Measurements from ENCODE around the gene PRF1.
"Not testable (repeated sequence)": the region's sequence is repeated elsewhere in the genome, so short reads cannot be mapped to it uniquely, and the experiment has no call there.

The PRF1 gene

DNA sequence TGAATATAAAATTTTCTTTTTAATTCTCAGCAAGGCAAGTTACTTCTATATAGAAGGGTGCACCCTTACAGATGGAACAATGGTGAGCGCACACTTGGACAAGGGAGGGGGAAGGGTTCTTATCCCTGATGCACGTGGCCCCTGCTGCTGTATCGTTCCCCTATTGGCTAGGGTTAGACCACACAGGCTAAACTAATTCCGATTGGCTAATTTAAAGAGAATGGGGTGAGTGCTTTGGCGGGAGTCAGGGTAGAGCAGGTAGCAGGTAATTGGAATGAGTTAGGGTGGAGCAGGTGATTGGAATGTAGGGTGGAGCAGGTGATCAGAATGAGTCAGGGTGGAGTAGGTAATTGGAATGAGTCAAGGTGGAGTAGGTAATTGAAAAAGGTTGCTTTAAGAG is 32.0 kb upstream of the PRF1 start:
- H3K36me3 ChIP-seq (ENCODE audit: control insufficient read depth, insufficient read depth, low read length); H3K27me3 ChIP-seq (replicated peaks; ENCODE audit: control insufficient read depth, insufficient read depth, low read length, poor library complexity, severe bottlenecking); H3K9me3 ChIP-seq (ENCODE audit: control insufficient read depth, low read length); H3K4me3 ChIP-seq (ENCODE audit: insufficient read depth, low read depth, low read length, poor library complexity, severe bottlenecking); H3K4me1 ChIP-seq (ENCODE audit: control insufficient read depth, insufficient read depth, low read length, poor library complexity, severe bottlenecking); DNase-seq; H3K27ac ChIP-seq (ENCODE audit: insufficient read depth, low read length, poor library complexity, severe bottlenecking): not testable (repeated sequence)

- Histone ChIP-seq H3K27me3 (replicated peaks; ENCODE audit: control insufficient read depth, insufficient read depth, low read length, poor library complexity, severe bottlenecking) (no peaks in the 10 kb centered on the region), H3K27ac (ENCODE audit: insufficient read depth, low read length, poor library complexity, severe bottlenecking) (no peak overlapping the region), H3K4me1 (ENCODE audit: control insufficient read depth, insufficient read depth, low read length, poor library complexity, severe bottlenecking) (no peaks in the 10 kb centered on the region), H3K36me3 (ENCODE audit: control insufficient read depth, insufficient read depth, low read length) (no peaks in the 10 kb centered on the region), H3K4me3 (ENCODE audit: insufficient read depth, low read depth, low read length, poor library complexity, severe bottlenecking) (no peak overlapping the region), H3K9me3 (ENCODE audit: control insufficient read depth, low read length) (no peaks in the 10 kb centered on the region)
- no peak for DNase-seq
These were observed 31.5 kb upstream of the PRF1 start for GRCh38 chr10:70634011-70634410.

- not testable (repeated sequence) for H3K9me3 ChIP-seq (ENCODE audit: control insufficient read depth, low read length); H3K27me3 ChIP-seq (replicated peaks; ENCODE audit: control insufficient read depth, insufficient read depth, low read length, poor library complexity, severe bottlenecking); H3K36me3 ChIP-seq (ENCODE audit: control insufficient read depth, insufficient read depth, low read length); H3K4me3 ChIP-seq (ENCODE audit: insufficient read depth, low read depth, low read length, poor library complexity, severe bottlenecking); DNase-seq; H3K27ac ChIP-seq (ENCODE audit: insufficient read depth, low read length, poor library complexity, severe bottlenecking); H3K4me1 ChIP-seq (ENCODE audit: control insufficient read depth, insufficient read depth, low read length, poor library complexity, severe bottlenecking)
These were observed 29.2 kb upstream of the PRF1 start for GRCh38 chr10:70631735-70632134.

- no peaks in the 10 kb centered on the region for H3K9me3 ChIP-seq (ENCODE audit: control insufficient read depth, low read length)
- H3K27me3 ChIP-seq (replicated peaks; ENCODE audit: control insufficient read depth, insufficient read depth, low read length, poor library complexity, severe bottlenecking): no peaks in the 10 kb centered on the region
- no peak overlapping the region for H3K4me3 ChIP-seq (ENCODE audit: insufficient read depth, low read depth, low read length, poor library complexity, severe bottlenecking)
- no peaks in the 10 kb centered on the region for H3K36me3 ChIP-seq (ENCODE audit: control insufficient read depth, insufficient read depth, low read length)
- H3K4me1 ChIP-seq (ENCODE audit: control insufficient read depth, insufficient read depth, low read length, poor library complexity, severe bottlenecking): no peaks in the 10 kb centered on the region
- H3K27ac ChIP-seq (ENCODE audit: insufficient read depth, low read length, poor library complexity, severe bottlenecking): no peak overlapping the region
- no peak for DNase-seq
These were observed 26.8 kb upstream of the PRF1 start for GRCh38 chr10:70629338-70629737.

GRCh38 chr10:70626056-70626455 is 23.5 kb upstream of the PRF1 start:
- Histone ChIP-seq H3K27me3 (replicated peaks; ENCODE audit: control insufficient read depth, insufficient read depth, low read length, poor library complexity, severe bottlenecking) (no peaks in the 10 kb centered on the region), H3K4me3 (ENCODE audit: insufficient read depth, low read depth, low read length, poor library complexity, severe bottlenecking) (no peak overlapping the region), H3K4me1 (ENCODE audit: control insufficient read depth, insufficient read depth, low read length, poor library complexity, severe bottlenecking) (no peaks in the 10 kb centered on the region), H3K9me3 (ENCODE audit: control insufficient read depth, low read length) (no peaks in the 10 kb centered on the region), H3K27ac (ENCODE audit: insufficient read depth, low read length, poor library complexity, severe bottlenecking) (no peak overlapping the region), H3K36me3 (ENCODE audit: control insufficient read depth, insufficient read depth, low read length) (no peaks in the 10 kb centered on the region)
- no peak for DNase-seq

- Histone ChIP-seq H3K4me1 (ENCODE audit: control insufficient read depth, insufficient read depth, low read length, poor library complexity, severe bottlenecking) (no peaks in the 10 kb centered on the region), H3K27me3 (replicated peaks; ENCODE audit: control insufficient read depth, insufficient read depth, low read length, poor library complexity, severe bottlenecking) (no peaks in the 10 kb centered on the region), H3K27ac (ENCODE audit: insufficient read depth, low read length, poor library complexity, severe bottlenecking) (no peak overlapping the region), H3K9me3 (ENCODE audit: control insufficient read depth, low read length) (no peaks in the 10 kb centered on the region), H3K4me3 (ENCODE audit: insufficient read depth, low read depth, low read length, poor library complexity, severe bottlenecking) (no peak overlapping the region), H3K36me3 (ENCODE audit: control insufficient read depth, insufficient read depth, low read length) (no peaks in the 10 kb centered on the region)
- DNase-seq: no peak
These were observed 20.7 kb upstream of the PRF1 start for GRCh38 chr10:70622981-70623844.

GRCh38 chr10:70622541-70622940 is 20.0 kb upstream of the PRF1 start:
- H3K27me3 ChIP-seq (replicated peaks; ENCODE audit: control insufficient read depth, insufficient read depth, low read length, poor library complexity, severe bottlenecking): no peaks in the 10 kb centered on the region
- no peak overlapping the region for H3K27ac ChIP-seq (ENCODE audit: insufficient read depth, low read length, poor library complexity, severe bottlenecking)
- no peak overlapping the region for H3K4me3 ChIP-seq (ENCODE audit: insufficient read depth, low read depth, low read length, poor library complexity, severe bottlenecking)
- no peak for DNase-seq
- H3K36me3 ChIP-seq (ENCODE audit: control insufficient read depth, insufficient read depth, low read length): no peaks in the 10 kb centered on the region
- H3K4me1 ChIP-seq (ENCODE audit: control insufficient read depth, insufficient read depth, low read length, poor library complexity, severe bottlenecking): no peaks in the 10 kb centered on the region
- H3K9me3 ChIP-seq (ENCODE audit: control insufficient read depth, low read length): no peaks in the 10 kb centered on the region

- Histone ChIP-seq H3K27me3 (replicated peaks; ENCODE audit: control insufficient read depth, insufficient read depth, low read length, poor library complexity, severe bottlenecking) (no peaks in the 10 kb centered on the region), H3K4me3 (ENCODE audit: insufficient read depth, low read depth, low read length, poor library complexity, severe bottlenecking) (no peak overlapping the region), H3K36me3 (ENCODE audit: control insufficient read depth, insufficient read depth, low read length) (no peaks in the 10 kb centered on the region), H3K9me3 (ENCODE audit: control insufficient read depth, low read length) (no peaks in the 10 kb centered on the region), H3K27ac (ENCODE audit: insufficient read depth, low read length, poor library complexity, severe bottlenecking) (no peak overlapping the region), H3K4me1 (ENCODE audit: control insufficient read depth, insufficient read depth, low read length, poor library complexity, severe bottlenecking) (no peaks in the 10 kb centered on the region)
- no peak for DNase-seq
These were observed 19.1 kb upstream of the PRF1 start for GRCh38 chr10:70621503-70622078.

DNA sequence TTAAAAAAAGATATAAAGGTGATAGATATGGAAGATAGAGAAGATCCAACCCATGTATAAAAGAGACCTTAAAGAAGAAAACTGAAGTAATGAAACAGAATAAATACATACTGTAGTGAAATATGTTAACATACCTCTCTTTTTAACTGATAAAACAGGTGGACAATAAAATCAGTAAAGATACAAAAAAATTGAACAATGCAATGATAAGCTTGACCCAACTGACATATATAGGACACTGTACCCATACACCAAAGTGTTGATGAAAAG is 17.4 kb upstream of the PRF1 start:
- no peak overlapping the region for H3K4me3 ChIP-seq (ENCODE audit: insufficient read depth, low read depth, low read length, poor library complexity, severe bottlenecking)
- H3K4me1 ChIP-seq (ENCODE audit: control insufficient read depth, insufficient read depth, low read length, poor library complexity, severe bottlenecking): no peaks in the 10 kb centered on the region
- DNase-seq: no peak
- no peaks in the 10 kb centered on the region for H3K36me3 ChIP-seq (ENCODE audit: control insufficient read depth, insufficient read depth, low read length)
- no peaks in the 10 kb centered on the region for H3K9me3 ChIP-seq (ENCODE audit: control insufficient read depth, low read length)
- H3K27me3 ChIP-seq (replicated peaks; ENCODE audit: control insufficient read depth, insufficient read depth, low read length, poor library complexity, severe bottlenecking): no peaks in the 10 kb centered on the region
- H3K27ac ChIP-seq (ENCODE audit: insufficient read depth, low read length, poor library complexity, severe bottlenecking): no peak overlapping the region

GRCh38 chr10:70619271-70620019 is 16.9 kb upstream of the PRF1 start:
- Histone ChIP-seq H3K4me3 (ENCODE audit: insufficient read depth, low read depth, low read length, poor library complexity, severe bottlenecking) (no peak overlapping the region), H3K36me3 (ENCODE audit: control insufficient read depth, insufficient read depth, low read length) (no peaks in the 10 kb centered on the region), H3K9me3 (ENCODE audit: control insufficient read depth, low read length) (no peaks in the 10 kb centered on the region), H3K27ac (ENCODE audit: insufficient read depth, low read length, poor library complexity, severe bottlenecking) (no peak overlapping the region), H3K27me3 (replicated peaks; ENCODE audit: control insufficient read depth, insufficient read depth, low read length, poor library complexity, severe bottlenecking) (no peaks in the 10 kb centered on the region), H3K4me1 (ENCODE audit: control insufficient read depth, insufficient read depth, low read length, poor library complexity, severe bottlenecking) (no peaks in the 10 kb centered on the region)
- no peak for DNase-seq

Data from effector memory CD4-positive, alpha-beta T cell (primary cell).